A673 (cell line): ENCODE data around the gene TRMT11.

ENCODE experiments used
- EZH2 ChIP-seq: fragments of 200-600 bp; sonication (generic); IDR thresholded peaks from 2 replicates; pipeline ENCODE4 v1.6.1; 2017; ENCODE audit warnings: borderline replicate concordance, low read depth, mild to moderate bottlenecking, mixed read lengths, antibody characterized with exemption, low read length; ENCODE audit not compliant: poor library complexity, severe bottlenecking
- TF ChIP-seq, protein P1 (sequence below): fragments of 300-800, 200-600 bp; sonication (generic); conservative IDR thresholded peaks from 2 replicates; pipeline ENCODE4 v1.5.1; 2017; ENCODE audit warnings: low read depth, mild to moderate bottlenecking, antibody characterized with exemption, low read length, moderate library complexity, mixed read lengths

DNA sequence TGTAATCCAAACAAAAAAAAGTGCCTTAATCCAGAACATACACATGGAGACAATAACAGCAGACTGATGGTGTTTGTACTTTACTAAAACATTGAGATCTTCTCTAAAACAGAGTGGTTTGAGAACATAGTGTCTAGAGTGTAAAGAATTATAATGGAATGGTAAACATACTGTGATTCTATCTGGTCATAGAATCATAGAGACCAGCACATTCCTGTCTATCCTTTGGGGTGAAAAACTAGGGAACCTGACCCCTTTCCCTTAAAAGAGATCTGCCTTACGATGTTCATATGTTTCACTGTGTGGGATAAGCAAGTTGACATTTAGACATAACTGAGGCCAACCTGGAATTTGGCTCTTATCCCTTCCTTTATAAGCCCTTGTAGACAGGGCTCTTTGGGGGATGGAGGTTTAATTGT is 55.7 kb downstream of the TRMT11 start:
- TF ChIP-seq, protein P1, sequence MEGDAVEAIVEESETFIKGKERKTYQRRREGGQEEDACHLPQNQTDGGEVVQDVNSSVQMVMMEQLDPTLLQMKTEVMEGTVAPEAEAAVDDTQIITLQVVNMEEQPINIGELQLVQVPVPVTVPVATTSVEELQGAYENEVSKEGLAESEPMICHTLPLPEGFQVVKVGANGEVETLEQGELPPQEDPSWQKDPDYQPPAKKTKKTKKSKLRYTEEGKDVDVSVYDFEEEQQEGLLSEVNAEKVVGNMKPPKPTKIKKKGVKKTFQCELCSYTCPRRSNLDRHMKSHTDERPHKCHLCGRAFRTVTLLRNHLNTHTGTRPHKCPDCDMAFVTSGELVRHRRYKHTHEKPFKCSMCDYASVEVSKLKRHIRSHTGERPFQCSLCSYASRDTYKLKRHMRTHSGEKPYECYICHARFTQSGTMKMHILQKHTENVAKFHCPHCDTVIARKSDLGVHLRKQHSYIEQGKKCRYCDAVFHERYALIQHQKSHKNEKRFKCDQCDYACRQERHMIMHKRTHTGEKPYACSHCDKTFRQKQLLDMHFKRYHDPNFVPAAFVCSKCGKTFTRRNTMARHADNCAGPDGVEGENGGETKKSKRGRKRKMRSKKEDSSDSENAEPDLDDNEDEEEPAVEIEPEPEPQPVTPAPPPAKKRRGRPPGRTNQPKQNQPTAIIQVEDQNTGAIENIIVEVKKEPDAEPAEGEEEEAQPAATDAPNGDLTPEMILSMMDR = no peak
- TF ChIP-seq EZH2 = no peak
